GM12801 (cell line): ENCODE measurements around the gene MED27.

ENCODE experiments used
- CTCF ChIP-seq: IDR thresholded peaks from one replicate; pipeline ENCODE4 v1.5.1; 2011; ENCODE audit warnings: control low read depth; ENCODE audit not compliant: insufficient read length; ENCODE audit errors: extremely low read depth

Gene MED27

GRCh38 chr9:132023419-132024180 lies 56.1 kb downstream of the MED27 start:
- TF ChIP-seq CTCF: no peak

- no peak for TF ChIP-seq CTCF
Observed at GRCh38 chr9:132020820-132021510, 58.7 kb downstream of the MED27 start.

- no peak for TF ChIP-seq CTCF
Observed at GRCh38 chr9:132020272-132020671, 59.4 kb downstream of the MED27 start.

GRCh38 chr9:132019702-132020101 lies 60.0 kb downstream of the MED27 start:
- no peak for TF ChIP-seq CTCF

- TF ChIP-seq CTCF: no peak
Observed at GRCh38 chr9:132018957-132019405, 60.7 kb downstream of the MED27 start.

GRCh38 chr9:132016456-132016855 lies 63.2 kb downstream of the MED27 start:
- TF ChIP-seq CTCF: no peak

- no peak for TF ChIP-seq CTCF
Observed at GRCh38 chr9:132015866-132016265, 63.8 kb downstream of the MED27 start.
